ENCODE results near the gene CRYZL1.

GRCh38 chr21:33578959-33579542 is 62.5 kb downstream of the CRYZL1 start:
- TF ChIP-seq CTCF (IDR thresholded peaks at IDR 0.05), result no peak
- no peak for TF ChIP-seq POLR2A (IDR thresholded peaks at IDR 0.05)

Measured in testis (tissue), 2 donors.